Fibroblast of mammary gland (primary cell): Measurements from ENCODE around the gene SPATA6L.
A peak's percentile ranks its signal among the peaks of the same experiment; 100 is the strongest.

Experiments
- DNase-seq: peaks from one replicate; pipeline ENCODE4 v3.0.0-alpha.2; 2010; ENCODE audit warnings: low read depth
- H3K4me3 ChIP-seq: 2 replicates; pipeline ENCODE4 v1.5.1; 2011; ENCODE audit warnings: low read depth, mild to moderate bottlenecking, low read length, moderate library complexity; ENCODE audit not compliant: control insufficient read depth
- TF ChIP-seq, protein P1 (sequence below): conservative IDR thresholded peaks from 2 replicates; pipeline ENCODE4 v1.5.1; 2011; ENCODE audit warnings: low read depth, low read length, inconsistent platforms; ENCODE audit not compliant: control insufficient read depth, insufficient read depth

Gene SPATA6L

DNA sequence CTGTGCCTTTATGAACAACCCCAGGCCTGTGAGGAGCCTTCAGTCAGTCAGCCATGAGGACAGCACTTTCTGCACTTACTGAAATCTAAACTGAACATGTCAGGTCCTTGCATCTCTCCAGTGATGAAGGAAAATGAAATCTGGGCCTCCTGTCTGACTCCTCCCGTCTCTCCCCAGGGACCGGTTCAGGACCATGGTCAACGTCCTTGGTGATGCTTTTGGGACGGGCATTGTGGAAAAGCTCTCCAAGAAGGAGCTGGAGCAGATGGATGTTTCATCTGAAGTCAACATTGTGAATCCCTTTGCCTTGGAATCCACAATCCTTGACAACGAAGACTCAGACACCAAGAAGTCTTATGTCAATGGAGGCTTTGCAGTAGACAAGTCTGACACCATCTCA lies 81.1 kb downstream of the SPATA6L start:
- TF ChIP-seq, protein P1, sequence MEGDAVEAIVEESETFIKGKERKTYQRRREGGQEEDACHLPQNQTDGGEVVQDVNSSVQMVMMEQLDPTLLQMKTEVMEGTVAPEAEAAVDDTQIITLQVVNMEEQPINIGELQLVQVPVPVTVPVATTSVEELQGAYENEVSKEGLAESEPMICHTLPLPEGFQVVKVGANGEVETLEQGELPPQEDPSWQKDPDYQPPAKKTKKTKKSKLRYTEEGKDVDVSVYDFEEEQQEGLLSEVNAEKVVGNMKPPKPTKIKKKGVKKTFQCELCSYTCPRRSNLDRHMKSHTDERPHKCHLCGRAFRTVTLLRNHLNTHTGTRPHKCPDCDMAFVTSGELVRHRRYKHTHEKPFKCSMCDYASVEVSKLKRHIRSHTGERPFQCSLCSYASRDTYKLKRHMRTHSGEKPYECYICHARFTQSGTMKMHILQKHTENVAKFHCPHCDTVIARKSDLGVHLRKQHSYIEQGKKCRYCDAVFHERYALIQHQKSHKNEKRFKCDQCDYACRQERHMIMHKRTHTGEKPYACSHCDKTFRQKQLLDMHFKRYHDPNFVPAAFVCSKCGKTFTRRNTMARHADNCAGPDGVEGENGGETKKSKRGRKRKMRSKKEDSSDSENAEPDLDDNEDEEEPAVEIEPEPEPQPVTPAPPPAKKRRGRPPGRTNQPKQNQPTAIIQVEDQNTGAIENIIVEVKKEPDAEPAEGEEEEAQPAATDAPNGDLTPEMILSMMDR, result no peak
- no peak overlapping the region for H3K4me3 ChIP-seq
- no peak for DNase-seq

DNA sequence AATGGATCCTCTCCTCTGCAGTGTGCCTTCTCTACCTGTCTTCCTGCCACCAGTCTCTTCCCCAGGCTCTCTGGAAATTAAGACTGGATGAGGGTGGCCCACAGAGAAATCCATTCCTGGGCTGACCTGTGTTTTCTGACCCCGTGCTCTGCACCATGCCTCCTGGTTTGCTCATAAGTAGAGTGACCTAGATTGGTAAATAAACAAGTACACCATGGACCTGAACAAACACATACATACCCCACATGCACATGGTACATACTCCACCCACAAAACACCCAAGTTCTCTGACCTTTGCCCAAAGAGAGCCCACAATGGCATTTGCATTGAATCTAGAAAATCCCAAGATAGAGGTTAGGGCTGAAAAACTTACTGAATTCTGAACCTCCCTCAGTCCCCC lies 81.6 kb downstream of the SPATA6L start:
- H3K4me3 ChIP-seq, result no peak overlapping the region
- no peak for DNase-seq
- TF ChIP-seq, protein P1, result no peak

DNA sequence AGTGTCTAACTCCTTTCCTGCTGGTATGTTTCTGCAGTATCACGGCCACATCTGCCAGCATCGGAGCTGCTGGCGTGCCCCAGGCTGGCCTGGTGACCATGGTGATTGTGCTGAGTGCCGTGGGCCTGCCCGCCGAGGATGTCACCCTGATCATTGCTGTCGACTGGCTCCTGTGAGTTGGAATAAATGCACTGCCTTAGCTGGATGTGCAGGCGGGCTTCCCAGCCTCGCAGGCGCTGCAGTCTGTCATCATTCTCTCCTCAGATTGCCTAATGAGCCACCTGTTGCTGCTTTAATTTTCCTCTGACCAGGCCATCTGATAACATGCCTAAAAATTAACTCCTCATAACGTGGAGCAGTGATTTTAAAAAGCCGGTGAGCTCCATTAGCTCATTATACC lies 83.3 kb downstream of the SPATA6L start:
- DNase-seq, result no peak
- TF ChIP-seq, protein P1, result no peak

DNA sequence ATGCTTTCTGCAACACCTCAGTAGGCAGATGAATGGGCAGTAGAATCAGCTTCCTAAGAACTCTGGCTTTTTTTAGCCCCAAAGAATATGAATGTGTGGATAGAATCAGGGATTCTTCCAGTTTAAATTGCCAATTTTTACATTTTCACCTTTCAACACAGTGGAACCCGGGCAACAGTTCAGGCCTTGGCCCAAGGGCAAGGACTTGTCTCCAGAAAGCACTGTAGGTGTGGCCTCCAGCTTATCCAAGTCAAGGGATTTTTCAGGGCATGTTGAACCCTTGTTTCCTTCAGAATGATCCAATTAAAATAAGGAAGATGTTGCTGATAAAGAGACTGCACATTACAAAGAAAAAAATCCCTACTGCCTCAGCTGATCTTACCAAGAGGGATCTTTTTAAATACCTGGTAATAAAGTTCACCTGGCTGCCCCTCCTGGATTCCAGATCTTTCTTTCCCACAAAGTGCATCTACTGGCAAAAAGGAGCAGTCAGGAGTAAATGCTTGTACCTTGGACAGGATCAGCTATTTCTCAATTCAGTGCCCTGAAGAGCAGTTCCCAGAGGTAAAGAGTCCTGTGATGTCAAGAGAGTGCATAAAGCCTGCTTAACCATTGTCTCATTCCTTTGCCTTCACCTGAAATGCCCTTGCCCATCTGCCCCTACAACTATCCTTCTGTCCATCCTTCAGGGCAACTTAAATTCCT lies 84.3 kb downstream of the SPATA6L start:
- no peak for DNase-seq
- no peak overlapping the region for H3K4me3 ChIP-seq
- TF ChIP-seq, protein P1, result no peak

More for the DNA sequence above, 83.3 kb downstream of the SPATA6L start:
- H3K4me3 ChIP-seq, result no peak overlapping the region

DNA sequence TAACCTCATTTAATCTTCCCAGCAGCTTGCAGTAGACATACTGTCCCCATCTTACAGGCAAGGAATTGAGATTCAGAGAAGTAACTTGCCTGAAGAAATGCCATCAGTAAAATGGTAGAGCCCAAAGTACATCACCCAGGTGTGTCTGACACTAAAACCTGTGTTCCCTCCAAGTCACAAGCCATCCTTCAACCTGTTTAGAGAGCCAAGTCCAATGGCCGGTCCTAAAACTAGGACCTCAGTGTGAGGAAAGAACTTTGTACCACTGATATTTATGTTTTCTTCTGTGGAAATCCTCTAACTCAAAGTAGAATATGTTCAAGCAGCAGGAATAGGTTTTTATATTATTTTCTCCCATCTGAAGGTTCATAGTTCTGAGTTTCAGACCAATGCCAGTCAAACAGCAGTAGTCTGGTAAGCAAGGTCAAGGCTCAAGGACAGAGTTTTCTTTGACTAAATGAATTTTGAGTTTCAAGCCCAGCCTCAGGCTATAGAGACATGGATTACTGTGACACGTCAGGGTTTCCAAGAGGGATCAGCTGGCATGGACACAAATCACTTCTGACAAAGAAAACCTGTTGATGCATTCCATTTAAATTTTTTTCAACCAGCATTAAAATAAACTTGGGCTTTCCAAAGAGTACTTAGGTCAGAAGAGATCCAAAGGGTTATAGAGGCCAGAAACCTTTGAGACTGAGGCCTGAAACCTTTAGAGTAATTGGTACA lies 85.1 kb downstream of the SPATA6L start:
- TF ChIP-seq, protein P1, result no peak
- no peak overlapping the region for H3K4me3 ChIP-seq
- no peak for DNase-seq

DNA sequence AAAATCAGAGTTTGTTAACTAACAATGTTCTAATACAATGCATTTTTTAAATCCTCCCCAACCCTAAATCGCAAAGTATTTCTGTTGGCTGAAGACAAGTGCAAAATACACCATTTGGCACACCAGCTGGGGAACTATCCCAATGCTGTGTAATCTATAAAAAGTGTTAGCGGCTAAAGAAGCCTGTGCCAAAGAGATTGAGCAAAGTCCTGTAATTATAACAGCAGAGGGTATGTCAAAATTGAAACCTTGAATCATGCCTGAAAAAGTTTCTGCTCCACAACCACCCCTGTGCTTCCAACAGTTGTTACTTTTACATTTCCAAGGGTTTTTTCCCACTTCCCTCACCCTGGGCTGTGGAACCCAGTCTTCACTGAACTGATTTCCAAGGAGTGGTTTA lies 87.3 kb downstream of the SPATA6L start:
- TF ChIP-seq, protein P1, result no peak
- no peak overlapping the region for H3K4me3 ChIP-seq
- DNase-seq, result peak; percentile 14

DNA sequence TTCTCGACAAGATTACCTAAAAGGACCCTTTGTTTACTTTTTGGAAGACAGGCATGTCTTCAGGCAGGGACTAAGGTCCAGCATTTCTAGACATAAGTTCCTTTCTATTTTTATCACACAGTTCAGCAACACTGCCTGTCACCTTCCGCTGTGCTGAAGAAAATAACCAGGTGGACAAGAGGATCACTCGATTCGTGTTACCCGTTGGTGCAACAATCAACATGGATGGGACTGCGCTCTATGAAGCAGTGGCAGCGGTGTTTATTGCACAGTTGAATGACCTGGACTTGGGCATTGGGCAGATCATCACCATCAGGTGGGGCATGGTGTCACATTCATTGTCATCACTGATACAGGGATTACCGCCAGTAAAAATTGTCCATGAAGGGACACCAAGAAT lies 89.8 kb downstream of the SPATA6L start:
- TF ChIP-seq, protein P1, result no peak
- DNase-seq, result no peak
- H3K4me3 ChIP-seq, result no peak overlapping the region
